GM21381 (cell line): ENCODE results near the gene FBXO36.
A peak's percentile ranks its signal among the peaks of the same experiment; 100 is the strongest.
"Not testable (repeated sequence)": the region's sequence is repeated elsewhere in the genome, so short reads cannot be mapped to it uniquely, and the experiment has no call there.

Experiments used
- ATAC-seq: cut with Tn5 transposase; IDR thresholded peaks from one replicate; pipeline ENCODE4 v1.9.1; 2021; ENCODE audit warnings: mild to moderate bottlenecking, moderate library complexity; ENCODE audit not compliant: unreplicated experiment

The FBXO36 gene

DNA sequence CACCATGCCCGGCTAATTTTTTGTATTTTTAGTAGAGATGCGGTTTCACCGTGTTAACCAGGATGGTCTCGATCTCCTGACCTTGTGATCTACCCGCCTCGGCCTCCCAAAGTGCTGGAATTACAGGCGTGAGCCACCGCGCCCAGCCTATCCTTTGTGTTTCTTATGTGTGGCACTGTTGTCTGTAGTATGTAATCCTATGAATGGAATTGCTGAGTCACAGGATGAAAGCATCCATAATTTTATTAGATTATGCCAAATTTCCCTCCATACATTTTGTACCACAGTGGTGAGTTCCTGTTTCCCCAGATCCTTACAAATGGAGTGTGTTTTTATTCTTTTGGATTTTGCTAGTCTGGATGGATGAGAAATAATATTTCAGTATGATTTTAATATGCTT, 41.3 kb downstream of the FBXO36 start:
- not testable (repeated sequence) for ATAC-seq

GRCh38 chr2:229969921-229970320, 47.6 kb downstream of the FBXO36 start:
- no peak for ATAC-seq

- no peak for ATAC-seq
Observed at GRCh38 chr2:229970406-229970805, 48.1 kb downstream of the FBXO36 start.

GRCh38 chr2:229971298-229971790, 49.0 kb downstream of the FBXO36 start:
- ATAC-seq: no peak

GRCh38 chr2:229974266-229974665, 52.0 kb downstream of the FBXO36 start:
- ATAC-seq: no peak

GRCh38 chr2:229980431-229981184, 58.3 kb downstream of the FBXO36 start:
- no peak for ATAC-seq

GRCh38 chr2:229993236-229993635, 70.9 kb downstream of the FBXO36 start:
- ATAC-seq: no peak

DNA sequence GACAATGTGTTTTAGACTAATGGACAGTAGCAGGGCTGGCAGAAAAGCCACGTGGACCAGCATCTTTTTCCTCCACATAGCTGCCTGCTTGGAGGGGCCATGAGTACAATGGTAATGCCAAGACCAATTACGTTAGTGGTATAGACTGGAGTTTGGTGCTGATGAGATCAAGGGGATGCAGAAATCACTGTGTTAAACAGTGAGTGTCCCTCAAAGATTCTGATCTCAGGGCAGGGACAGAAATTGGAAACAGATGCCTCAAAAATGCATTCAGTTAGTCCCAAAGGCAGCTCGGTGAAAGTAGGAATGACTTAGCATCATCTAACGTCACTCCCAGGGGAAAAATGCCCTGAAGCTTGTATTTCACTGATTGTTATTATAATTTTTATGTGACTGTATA, 74.0 kb downstream of the FBXO36 start:
- no peak for ATAC-seq

DNA sequence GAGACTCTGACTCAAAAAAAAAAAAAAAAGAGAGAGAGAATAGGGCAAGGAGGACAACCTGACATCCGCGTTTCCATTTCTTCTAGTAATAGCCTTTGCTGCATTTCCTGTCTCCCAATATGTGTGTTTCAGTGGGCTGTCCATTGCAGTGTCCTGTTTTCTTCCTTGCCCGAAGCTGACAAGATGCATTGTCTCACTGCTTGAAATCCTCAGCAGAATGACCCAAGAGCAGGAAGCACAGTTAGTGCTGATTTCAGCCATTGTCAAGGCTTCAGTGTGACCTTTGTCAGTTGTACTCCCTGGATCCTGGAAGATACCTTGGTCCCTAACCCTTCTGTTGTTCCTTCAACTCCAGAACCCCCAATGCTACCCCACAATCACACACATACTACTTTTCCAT, 75.3 kb downstream of the FBXO36 start:
- ATAC-seq: no peak

GRCh38 chr2:230000118-230000841, 78.0 kb downstream of the FBXO36 start:
- ATAC-seq: peak; percentile 91

DNA sequence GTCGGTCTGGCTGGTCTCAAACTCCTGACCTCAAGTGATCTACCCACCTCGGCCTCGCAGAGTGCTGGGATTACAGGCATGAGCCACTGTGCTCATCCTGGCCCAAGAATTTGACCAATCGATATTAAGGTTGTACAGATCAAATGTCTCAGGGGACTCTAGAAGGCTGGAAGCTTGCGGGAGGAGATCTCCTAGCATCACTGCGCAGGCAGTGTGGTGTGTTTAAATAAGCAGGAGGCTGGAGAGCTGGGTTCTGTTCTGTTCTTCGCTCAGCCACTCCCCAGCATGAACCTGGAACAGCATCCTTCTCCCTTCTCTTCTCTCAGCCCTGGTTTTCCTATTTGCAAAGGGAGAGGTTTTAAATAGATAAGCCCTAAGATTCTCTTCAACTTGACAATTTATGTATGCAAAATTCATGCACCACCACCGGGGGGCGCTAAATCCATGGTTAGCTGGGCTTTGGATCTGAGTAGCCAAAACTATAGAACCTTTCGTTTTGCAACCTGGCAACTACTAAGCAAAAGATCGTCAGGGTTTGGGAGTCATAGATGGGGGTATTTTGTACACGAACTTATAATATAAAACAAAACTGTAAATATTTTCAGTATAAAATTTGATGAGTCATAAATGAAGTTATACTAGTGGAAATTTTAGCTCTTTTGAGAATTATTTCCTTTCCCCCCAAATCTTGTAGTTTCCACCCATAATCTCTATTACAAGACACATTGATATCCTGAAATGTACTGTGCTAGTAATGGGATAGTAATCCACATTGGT, 85.8 kb downstream of the FBXO36 start:
- no peak for ATAC-seq

DNA sequence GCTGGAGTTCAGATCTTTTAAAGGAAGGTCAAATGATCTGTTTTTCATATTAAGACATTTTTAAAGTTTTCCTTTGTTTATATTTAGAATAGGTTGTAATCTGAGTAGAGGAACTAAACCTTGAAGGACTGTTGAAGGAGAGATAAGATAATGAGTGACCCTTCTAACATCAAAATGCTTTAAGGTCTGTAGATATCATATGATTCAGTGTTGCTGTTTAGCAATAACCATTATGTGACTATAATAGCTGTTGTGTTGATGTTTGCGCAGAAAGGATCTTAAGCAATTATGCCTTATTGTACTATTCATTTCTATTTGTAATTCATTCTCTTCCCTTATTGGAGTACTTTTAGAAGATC, 86.4 kb downstream of the FBXO36 start:
- ATAC-seq: no peak

DNA sequence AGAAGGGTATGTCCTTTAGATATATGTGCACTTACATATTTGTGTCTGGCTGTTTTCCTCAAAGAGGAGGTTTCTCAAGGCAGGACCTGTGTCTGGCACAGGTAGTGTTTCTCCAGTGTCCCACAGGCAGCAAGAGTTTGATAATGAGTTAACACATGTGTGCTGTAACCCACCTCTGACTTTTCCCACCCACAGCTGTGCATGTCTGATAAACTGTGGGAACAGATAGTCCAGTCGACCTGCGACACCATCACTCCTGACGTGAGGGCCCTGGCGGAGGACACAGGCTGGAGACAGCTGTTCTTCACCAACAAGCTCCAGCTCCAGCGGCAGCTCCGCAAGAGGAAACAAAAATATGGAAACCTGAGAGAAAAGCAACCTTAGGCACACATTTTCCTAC, 88.2 kb downstream of the FBXO36 start:
- no peak for ATAC-seq

DNA sequence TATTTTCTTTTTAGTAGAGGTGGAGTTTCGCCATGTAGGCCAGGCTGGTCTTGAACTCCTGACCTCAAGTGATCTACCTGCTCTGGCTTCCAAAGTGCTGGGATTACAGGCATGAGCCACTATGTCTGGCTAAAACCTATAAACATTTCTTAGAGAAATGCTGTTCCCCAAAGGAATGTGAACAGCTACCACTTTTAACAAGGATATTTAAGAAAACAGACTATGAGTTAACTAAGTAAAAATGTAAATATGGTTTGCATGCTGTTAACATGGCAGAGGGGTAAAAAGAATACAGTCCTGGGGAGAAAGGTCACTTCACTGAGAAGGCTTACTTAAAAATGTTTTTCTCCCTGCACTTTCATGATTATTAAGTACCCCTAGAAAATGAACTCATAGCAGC, 89.3 kb downstream of the FBXO36 start:
- no peak for ATAC-seq

DNA sequence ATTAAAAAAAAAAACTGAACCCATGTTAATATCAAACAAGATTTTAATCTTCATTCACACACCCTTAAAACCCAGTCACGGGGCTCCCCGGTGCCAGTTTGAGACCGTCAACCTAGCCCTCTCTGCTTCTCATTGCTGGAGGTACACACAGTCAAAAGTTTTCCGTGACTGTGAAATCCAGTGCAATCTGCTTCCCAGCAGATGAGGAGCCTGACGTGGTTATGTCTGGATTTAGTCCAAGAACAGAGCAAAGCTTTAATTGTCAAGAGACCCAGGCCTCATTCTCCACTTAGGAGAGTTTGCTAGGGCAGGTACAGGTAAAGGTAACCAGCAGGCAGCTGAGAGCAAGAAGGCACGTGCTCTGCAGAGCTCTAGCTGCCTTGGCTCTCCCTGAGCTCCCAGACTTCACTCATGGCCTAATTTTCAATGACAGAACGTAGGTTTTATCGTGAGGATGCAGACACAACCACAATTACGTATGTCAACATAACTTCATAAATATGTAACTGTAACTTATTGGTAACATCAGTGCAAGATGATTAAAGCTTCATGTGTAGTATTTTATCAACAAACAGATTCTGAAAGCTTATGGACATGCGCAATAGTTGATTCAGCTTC, 90.1 kb downstream of the FBXO36 start:
- ATAC-seq: no peak

GRCh38 chr2:230016844-230017243, 94.5 kb downstream of the FBXO36 start:
- no peak for ATAC-seq

DNA sequence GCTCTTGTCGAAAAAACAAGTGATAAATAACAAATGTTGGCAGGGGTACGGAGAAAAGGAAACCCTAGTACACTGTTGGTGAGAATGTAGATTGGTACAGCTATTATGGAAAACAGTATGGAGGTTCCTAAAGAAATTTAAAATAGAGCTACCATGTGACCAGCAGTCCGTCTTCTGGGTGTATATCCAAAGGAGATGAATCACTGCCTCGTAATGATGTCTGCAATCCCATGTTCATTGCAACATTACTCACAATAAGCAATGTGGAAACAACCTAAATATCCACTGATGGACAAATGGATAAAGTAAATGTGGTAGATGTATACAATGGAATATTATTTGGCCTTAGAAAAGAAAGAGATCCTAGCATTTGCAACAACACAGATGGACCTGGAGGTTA, 95.8 kb downstream of the FBXO36 start:
- no peak for ATAC-seq

DNA sequence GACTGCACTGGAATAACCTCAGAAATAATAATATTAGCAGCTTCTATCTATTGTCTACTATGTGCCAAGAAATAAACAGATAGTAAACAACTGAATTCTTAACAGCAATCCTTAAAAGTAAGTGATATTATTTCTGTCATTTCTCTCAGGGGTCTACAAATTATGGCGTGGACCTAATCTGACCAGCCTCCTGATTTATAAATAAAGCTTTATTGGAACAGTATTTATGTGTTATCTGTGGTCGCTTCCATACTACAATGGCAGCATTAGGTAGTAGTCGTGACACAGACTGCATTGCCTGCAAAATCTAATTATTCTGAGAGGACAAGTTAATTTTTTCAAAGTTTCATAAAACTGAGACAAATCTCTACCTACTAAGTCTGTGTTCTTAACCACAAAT, 97.4 kb downstream of the FBXO36 start:
- ATAC-seq: no peak

DNA sequence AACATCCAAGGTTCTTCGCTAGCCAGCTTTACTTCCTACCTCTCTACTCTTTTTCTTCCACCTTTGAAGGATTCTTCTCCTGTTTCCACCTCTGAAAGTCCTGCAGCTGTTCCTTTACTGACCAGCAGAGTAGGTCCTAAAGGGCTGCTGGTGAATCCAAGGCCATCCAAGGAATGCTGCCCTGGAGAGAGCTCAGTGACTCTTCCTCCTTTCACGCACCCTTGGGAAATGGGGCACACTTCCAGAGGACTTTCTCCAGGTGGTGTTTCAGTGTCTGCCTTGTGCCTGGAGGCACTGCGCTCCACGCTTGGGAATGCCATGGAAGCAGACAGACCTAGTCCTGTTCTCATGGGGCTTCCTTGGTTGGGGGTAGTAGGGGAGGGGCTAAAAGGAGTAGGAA, 101.0 kb downstream of the FBXO36 start:
- no peak for ATAC-seq

DNA sequence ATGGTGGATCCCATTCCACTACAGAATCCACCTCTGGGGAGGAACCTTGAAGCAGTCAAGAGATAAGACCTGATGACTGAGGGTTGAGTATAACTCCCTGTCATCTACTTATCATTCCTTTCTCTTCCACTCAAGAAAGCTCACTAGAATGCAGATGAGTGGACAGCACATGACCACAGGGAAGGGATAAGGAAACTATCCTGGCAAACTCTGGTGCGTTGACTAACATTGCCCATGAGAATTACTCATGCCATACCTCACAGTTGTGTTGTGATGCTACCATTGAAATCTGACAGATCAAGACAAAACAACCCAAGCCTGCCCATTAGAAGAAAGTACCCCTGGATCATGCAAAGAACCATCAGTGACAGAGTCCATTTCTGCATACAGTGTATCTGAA, 119.9 kb downstream of the FBXO36 start:
- ATAC-seq: no peak

GRCh38 chr2:230043025-230043424, 120.7 kb downstream of the FBXO36 start:
- no peak for ATAC-seq
